GM12872 (cell line): ENCODE measurements around the gene IPO7.

ENCODE experiments used
- TF ChIP-seq, protein P1 (sequence below): IDR thresholded peaks from 3 replicates; pipeline ENCODE4 v1.5.1; 2011; ENCODE audit warnings: low read depth, mild to moderate bottlenecking, low read length, moderate library complexity; ENCODE audit not compliant: insufficient read depth

The IPO7 gene

DNA sequence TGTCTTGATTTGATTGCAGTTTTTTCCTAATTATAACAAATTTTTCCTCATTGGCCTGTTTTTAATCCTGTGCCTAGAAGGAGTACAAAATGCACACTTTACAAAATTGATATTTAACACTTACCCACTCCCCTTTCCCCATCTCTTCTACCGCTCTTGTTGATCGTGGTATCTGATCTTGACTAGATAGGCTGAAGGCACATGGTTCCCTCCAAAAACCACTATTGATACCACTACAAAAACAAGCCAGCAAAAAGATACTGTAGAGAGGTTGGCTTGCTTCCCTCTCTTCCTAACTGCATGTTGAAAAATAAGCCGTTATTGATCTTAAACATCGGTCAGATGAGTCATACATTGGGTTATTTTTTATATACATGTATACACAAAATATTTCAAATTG is 61.8 kb downstream of the IPO7 start:
- TF ChIP-seq, protein P1, sequence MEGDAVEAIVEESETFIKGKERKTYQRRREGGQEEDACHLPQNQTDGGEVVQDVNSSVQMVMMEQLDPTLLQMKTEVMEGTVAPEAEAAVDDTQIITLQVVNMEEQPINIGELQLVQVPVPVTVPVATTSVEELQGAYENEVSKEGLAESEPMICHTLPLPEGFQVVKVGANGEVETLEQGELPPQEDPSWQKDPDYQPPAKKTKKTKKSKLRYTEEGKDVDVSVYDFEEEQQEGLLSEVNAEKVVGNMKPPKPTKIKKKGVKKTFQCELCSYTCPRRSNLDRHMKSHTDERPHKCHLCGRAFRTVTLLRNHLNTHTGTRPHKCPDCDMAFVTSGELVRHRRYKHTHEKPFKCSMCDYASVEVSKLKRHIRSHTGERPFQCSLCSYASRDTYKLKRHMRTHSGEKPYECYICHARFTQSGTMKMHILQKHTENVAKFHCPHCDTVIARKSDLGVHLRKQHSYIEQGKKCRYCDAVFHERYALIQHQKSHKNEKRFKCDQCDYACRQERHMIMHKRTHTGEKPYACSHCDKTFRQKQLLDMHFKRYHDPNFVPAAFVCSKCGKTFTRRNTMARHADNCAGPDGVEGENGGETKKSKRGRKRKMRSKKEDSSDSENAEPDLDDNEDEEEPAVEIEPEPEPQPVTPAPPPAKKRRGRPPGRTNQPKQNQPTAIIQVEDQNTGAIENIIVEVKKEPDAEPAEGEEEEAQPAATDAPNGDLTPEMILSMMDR: no peak

DNA sequence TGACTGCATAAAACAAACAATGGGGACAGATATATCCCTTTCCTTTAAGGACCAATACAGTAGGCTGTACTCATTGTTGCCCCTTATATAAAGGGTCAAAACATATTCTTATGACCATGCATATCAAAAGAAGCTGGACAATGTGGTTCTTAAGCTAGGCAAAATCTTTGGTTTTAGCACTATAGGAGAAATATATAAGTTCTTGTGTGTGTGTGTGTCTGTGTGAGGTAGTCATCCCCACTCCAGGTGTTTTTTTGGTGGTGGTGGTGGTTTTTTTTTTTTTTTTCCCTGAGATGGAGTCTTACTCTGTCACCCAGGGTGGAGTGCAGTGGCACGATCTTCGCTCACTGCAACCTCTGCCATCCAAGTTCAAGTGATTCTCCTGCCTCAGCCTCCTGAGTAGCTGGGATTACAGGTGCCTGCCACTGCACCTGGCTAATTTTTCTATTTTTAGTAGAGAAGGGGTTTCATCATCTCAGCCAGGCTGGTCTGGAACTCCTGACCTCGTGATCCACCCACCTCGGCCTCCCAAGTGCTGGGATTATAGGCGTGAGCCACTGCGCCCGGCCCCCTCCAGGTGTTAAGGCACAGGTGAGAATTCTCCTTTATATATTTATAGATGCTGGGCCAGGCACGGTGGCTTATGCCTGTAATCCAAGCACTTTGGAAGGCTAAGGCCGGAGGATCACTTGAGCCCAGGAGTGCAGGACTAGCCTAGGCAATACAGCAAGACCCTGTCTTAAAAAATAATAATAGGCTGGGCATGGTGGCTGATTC is 64.3 kb downstream of the IPO7 start:
- TF ChIP-seq, protein P1: no peak

DNA sequence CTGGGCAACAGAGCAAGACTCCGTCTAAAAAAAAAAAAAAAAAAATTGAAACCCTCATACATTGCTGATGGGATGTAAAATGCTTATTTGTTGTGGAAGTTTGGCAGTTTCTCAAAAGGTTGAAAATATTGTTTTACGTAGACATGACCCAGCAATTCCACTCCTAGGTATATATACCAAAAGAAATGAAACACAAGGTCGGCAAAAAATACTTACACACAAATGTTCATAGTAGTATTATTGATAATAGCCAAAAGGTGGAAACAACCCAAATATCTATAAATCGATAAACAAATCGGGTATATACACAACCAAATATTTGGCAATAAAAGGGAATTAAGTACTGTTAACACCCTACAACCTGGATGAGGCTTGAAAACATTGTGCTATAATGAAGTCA is 71.3 kb downstream of the IPO7 start:
- TF ChIP-seq, protein P1: no peak

DNA sequence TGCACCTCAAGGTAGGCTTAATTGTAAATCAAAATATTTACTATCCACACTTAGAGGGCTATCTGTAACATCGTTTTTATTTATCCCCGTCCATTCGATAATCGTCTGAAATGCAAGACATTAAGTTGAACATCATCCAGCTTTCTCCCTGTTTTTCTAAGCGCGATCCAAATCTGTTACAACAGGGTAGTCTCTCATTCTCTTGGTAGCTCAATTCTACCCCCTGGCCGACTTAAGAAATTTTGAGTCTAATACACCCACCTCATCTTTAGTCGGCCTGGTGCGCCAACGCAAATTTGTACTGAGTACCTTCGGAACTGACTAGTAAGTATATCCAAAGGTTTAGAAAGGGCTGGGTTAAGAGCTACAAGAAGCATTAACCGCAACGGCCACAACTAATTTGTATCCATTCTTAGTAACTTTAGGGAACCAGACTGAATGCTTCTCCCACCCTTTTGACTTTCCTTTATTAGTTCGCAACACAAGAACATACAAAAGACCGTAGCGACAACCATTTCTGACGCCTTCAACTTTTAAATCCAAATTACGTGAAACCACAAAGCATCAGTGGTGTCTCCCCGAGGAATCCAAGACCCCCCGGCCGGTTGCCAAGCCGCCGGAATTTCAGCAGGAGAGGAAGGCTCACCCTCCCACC is 75.3 kb downstream of the IPO7 start:
- TF ChIP-seq, protein P1: no peak

DNA sequence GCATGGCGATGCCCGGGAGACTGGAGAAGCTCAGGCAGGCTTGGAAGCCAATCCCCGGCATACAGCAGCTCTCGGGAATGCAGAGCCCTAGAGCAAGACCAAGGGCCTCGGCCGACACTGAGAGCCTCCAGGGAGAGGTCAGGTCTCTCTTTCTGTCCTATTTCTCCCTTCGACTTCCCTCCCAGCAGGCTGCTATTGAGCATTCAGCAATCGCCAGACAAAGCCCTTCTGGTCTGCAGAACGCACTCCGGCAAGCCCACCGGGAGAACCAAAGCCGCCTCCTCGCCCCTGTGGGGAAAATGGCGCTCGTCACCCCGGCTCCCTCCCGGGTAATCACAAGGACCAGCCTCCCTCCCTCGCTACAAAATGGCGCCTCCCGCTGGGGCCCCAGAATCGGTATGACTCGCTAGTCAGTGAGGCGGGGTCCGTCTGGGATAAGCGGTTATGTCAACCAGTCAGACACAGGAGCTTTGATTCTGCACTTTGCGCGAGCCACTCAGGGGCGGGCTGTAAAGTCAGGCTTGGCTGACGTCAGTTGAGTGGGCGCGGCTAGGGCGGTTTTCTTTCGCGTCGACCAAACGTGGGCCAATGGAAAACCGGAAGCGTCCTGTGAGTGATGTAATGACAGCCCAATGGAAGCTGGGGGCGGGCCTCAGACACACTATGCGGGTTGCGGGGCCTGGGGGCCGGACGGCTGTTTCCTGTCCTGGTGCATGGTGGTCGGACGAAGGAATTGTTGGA is 76.0 kb downstream of the IPO7 start, which contains the start of gene ZNF143:
TSS of gene ZNF143 (plus strand) at position 691 of the 741 bp plus-strand sequence. CDS start 10,297 bp downstream, outside the sequence.
- TF ChIP-seq, protein P1: no peak

DNA sequence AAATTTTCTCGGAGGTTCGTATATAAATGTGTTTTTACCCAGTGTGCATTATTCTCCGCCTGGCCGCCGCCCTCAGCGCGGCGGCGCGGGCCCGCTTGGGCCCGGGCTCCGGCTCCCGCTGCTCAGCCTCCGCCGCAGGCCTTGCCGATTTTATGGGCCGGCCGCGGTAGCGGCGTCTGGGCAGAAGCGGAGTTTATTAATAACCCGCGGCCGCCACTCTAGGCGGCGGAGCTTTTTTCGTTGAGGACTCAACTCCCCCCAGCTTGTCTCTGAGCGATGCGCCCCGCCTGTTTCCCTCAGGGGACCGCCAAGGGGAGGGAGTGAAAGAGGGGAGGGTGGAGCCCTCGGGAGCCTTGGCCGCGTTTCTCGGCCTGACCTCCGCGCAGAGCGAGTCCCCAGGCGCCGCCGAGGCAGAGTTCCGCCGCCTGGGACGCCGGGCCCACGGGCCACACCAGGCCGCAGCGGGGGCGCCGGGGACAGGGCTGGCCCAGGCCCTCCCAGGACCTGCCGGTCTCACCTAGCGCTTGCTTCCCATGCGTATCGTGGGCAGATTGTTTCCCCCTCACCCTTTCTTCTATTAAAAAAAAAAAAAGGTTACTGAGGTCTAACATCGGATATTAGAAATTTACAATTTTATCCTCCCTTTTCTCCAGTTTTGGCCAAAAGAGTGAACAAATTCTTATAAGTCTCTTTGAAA is 76.8 kb downstream of the IPO7 start:
- TF ChIP-seq, protein P1: no peak

DNA sequence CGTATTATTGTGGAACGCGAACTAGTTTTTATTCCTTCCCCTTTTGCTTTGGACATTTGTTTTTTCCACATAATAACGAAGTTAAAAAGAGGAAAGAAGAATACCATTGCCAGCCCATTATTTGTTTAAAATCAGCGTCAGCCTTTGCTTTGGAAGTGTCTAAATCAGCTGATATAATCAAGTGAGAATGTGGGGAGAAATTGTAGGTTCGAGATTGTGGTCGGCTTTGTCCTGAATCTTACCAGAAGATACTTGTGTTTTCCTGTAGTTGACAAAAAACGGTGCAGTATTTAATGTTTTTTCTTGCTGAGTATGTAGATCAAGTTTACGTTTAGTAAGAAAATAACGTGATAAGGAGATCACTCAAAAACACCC is 77.3 kb downstream of the IPO7 start:
- TF ChIP-seq, protein P1: no peak
